SU-DHL-6 (cell line): ENCODE measurements around the gene RBMXL2.

Experiments used
- CTCF ChIP-seq: fragments of 200-600 bp; sonication (generic); IDR thresholded peaks from one replicate; pipeline ENCODE4 v1.5.1; 2017; ENCODE audit warnings: antibody characterized with exemption, mild to moderate bottlenecking, low read length, moderate library complexity; ENCODE audit not compliant: insufficient read depth, poor library complexity, severe bottlenecking
- EZH2phosphoT487 ChIP-seq: fragments of 200-600 bp; sonication (generic), shearing (Covaris generic); conservative IDR thresholded peaks from 2 replicates; pipeline ENCODE4 v1.6.1; 2018; ENCODE audit warnings: mild to moderate bottlenecking, antibody characterized with exemption, low read length, moderate library complexity, mixed read lengths

GRCh38 chr11:7079545-7080135 lies 9.2 kb upstream of the RBMXL2 start:
- no peak for TF ChIP-seq CTCF
- TF ChIP-seq EZH2phosphoT487, result no peak
